ENCODE results near the gene KRI1. TPM values are rescaled to one million over a fixed set of nuclear protein-coding genes. Genes with fewer than 3 reads are reported as not detected.

The KRI1 gene
- total and polyA plus RNA-seq, 2 of the 8 experiments (the other 6 are each of a cell fraction or from before 2014, with no cell fraction given), result 14.2 to 45.2 TPM

DNA sequence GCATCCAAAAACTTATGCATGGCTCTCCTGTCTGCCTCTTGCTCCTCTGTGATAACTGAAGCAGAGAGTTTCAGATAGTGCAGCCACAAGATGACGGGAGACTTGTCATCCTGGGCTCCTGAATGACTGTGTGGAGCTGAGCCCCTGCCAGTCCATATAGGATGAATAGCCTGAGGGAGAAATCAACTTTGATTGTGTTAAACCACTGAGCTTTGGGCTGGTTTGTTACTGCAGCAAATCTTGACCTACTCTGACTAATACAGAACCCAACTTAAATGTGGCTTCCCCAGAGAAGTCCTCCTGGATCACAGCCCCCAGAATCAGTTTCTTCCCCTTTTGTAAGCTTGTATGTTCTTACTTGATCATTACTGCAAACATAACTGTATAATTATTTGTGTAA lies 33.4 kb downstream of the KRI1 start:
- H3K23ac ChIP-seq (ENCODE audit: insufficient read length), result no peak overlapping the region
- H3K27ac ChIP-seq (ENCODE audit: low read depth, low read length), result no peak overlapping the region
- 69% methylated on average over 1 of the region's 1 CpG; no CpG with 5 or more reads in 1 of the 2 experiments for WGBS, 2 experiments (ENCODE audit: extremely low coverage in 1 of 2, insufficient coverage in 1 of 2, insufficient read length in 1 of 2, insufficient replicate concordance in 2 of 2, low coverage in 1 of 2, low lambda C conversion rate in 2 of 2, missing lambda C conversion rate in 1 of 2)
- DNase-seq (ENCODE audit: low read depth in 1 of 2, low spot score in 2 of 2) (no peak), FAIRE-seq (no peak)
- H3K9ac ChIP-seq (replicated peaks in 1 of 4; ENCODE audit: extremely low read depth in 1 of 4, low read depth in 3 of 4, low read length in 3 of 4), result no peak overlapping the region
- no peaks in the 10 kb centered on the region for H3K79me2 ChIP-seq (ENCODE audit: control insufficient read depth in 1 of 2, insufficient read depth in 2 of 2, low read length in 2 of 2)
- H2AFZ ChIP-seq (ENCODE audit: low read length), result no peak overlapping the region
- H3K4ac ChIP-seq (replicated peaks; ENCODE audit: insufficient read length, low read depth, low read length), result no peak overlapping the region
- no peaks in the 10 kb centered on the region for H3K79me1 ChIP-seq (ENCODE audit: low read depth, low read length)
- H3K27me3 ChIP-seq (replicated peaks in 1 of 4; ENCODE audit: control insufficient read depth in 3 of 4, extremely low read depth in 1 of 4, insufficient read depth in 3 of 4, low read length in 3 of 4), result no peaks in the 10 kb centered on the region
- no peak overlapping the region for H3K18ac ChIP-seq (ENCODE audit: extremely low read depth, low read length)
- POLR2A ChIA-PET (ENCODE audit: partially characterized antibody), result interaction anchor here (0.9 kb wide), 1 partner anchor 13 kb away, joined by 3 read pairs; no protein-coding TSS in a partner anchor
- H4K5ac ChIP-seq (ENCODE audit: insufficient read length, low read depth, low read length), result no peak overlapping the region
- no peak overlapping the region for H2BK20ac ChIP-seq (ENCODE audit: low read length)
- no peaks in the 10 kb centered on the region for H3K23me2 ChIP-seq (ENCODE audit: low read depth, low read length)
- H4K20me1 ChIP-seq (replicated peaks in 1 of 2; ENCODE audit: control insufficient read depth in 1 of 2, insufficient read depth in 2 of 2, low read length in 2 of 2), result no peaks in the 10 kb centered on the region
- H3K4me1 ChIP-seq (replicated peaks in 1 of 4; ENCODE audit: control insufficient read depth in 3 of 4, insufficient read depth in 4 of 4, low read length in 3 of 4), result no peaks in the 10 kb centered on the region
- no peak overlapping the region for H2BK15ac ChIP-seq (ENCODE audit: low read length)
- no peak overlapping the region for H2BK5ac ChIP-seq (ENCODE audit: low read depth, low read length)
- no peak overlapping the region for H3K4me3 ChIP-seq (ENCODE audit: extremely low read depth in 1 of 4, insufficient read depth in 2 of 4, low read depth in 3 of 4, low read length in 4 of 4)
- no peak overlapping the region for H4K91ac ChIP-seq (replicated peaks; ENCODE audit: insufficient read length, low read length)
- H3K14ac ChIP-seq (ENCODE audit: insufficient read length), result no peak overlapping the region
- no peak overlapping the region for H2AK5ac ChIP-seq (ENCODE audit: low read depth, low read length)
- no peak overlapping the region for H4K8ac ChIP-seq (ENCODE audit: extremely low read depth, insufficient read depth, low read length)
- no peaks in the 10 kb centered on the region for H3K9me3 ChIP-seq (ENCODE audit: insufficient read depth in 2 of 2, low read depth in 1 of 2, low read length in 1 of 2)
- no peaks in the 10 kb centered on the region for H3K36me3 ChIP-seq (ENCODE audit: control insufficient read depth in 2 of 4, insufficient read depth in 4 of 4, low read length in 3 of 4)
- H3K56ac ChIP-seq (replicated peaks; ENCODE audit: insufficient read length, low read depth, low read length), result no peak overlapping the region
- CTCF ChIA-PET (ENCODE audit: partially characterized antibody), result interaction anchor here (2.7 to 8.3 kb wide), 3 partner anchors 9 to 22 kb away, joined by 10 to 55 read pairs (median 15); no protein-coding TSS in a partner anchor
- no peak overlapping the region for H2BK12ac ChIP-seq (ENCODE audit: low read depth, low read length)
- no peak overlapping the region for H3K4me2 ChIP-seq (ENCODE audit: insufficient read depth in 1 of 2, low read depth in 2 of 2, low read length in 2 of 2)
- no peak overlapping the region for H2BK120ac ChIP-seq (replicated peaks; ENCODE audit: low read depth, low read length)
- no peak for TF ChIP-seq TBP (IDR thresholded peaks at IDR 0.05; ENCODE audit: low read depth, low read length)
- no peak for TF ChIP-seq KDM5A (IDR thresholded peaks at IDR 0.05; ENCODE audit: low read length)
- no peak for TF ChIP-seq TCF12 (IDR thresholded peaks at IDR 0.05; ENCODE audit: low read depth, low read length)
- no peak for TF ChIP-seq POU5F1 (IDR thresholded peaks at IDR 0.05; ENCODE audit: low read depth, low read length)
- TF ChIP-seq SIN3A (conservative IDR thresholded peaks at IDR 0.05 in 1 of 2, IDR thresholded peaks at IDR 0.05 in 1 of 2; ENCODE audit: low read depth in 1 of 2, low read length in 2 of 2), result no peak
- no peak for TF ChIP-seq ASH2L (IDR thresholded peaks at IDR 0.05; ENCODE audit: low read length)
- TF ChIP-seq YY1 (IDR thresholded peaks at IDR 0.05; ENCODE audit: low read depth, low read length), result no peak
- no peak for TF ChIP-seq GABPA (IDR thresholded peaks at IDR 0.05; ENCODE audit: borderline replicate concordance, insufficient read depth, low read length)
- no peak for TF ChIP-seq CBX8 (IDR thresholded peaks at IDR 0.05; ENCODE audit: borderline replicate concordance, low read depth, low read length)
- TF ChIP-seq EZH2 (IDR thresholded peaks at IDR 0.05; ENCODE audit: low read depth, low read length, severe bottlenecking), result no peak
- no peak for TF ChIP-seq HDAC2 (IDR thresholded peaks at IDR 0.05; ENCODE audit: borderline replicate concordance in 1 of 2, low read depth in 2 of 2, low read length in 2 of 2)
- no peak for TF ChIP-seq ZNF274 (IDR thresholded peaks at IDR 0.05; ENCODE audit: borderline replicate concordance, extremely low read depth, low read length)
- TF ChIP-seq CHD2 (IDR thresholded peaks at IDR 0.05; ENCODE audit: low read length), result no peak
- no peak for TF ChIP-seq MAX (IDR thresholded peaks at IDR 0.05)
